ENCODE results near the gene TMEM151A. TPM values are rescaled to one million over a fixed set of nuclear protein-coding genes. Genes with fewer than 3 reads are reported as not detected.

The TMEM151A gene
- total and polyA plus RNA-seq, 2 donors (not counting 1 experiment from before 2014, with no cell fraction given) = under 0.01 TPM; not detected in 1

- Histone ChIP-seq H3K9ac (ENCODE audit: insufficient read depth, low read length) (peak overlapping the region; percentile 9), H2AFZ (ENCODE audit: low read length) (no peak overlapping the region), H3K4me3 (replicated peaks in 1 of 4; ENCODE audit: control extremely low read depth in 1 of 4, insufficient read depth in 1 of 4, low read depth in 3 of 4, low read length in 4 of 4) (peak overlapping the region; percentile 33 to 100 (median 70)), H3K9me3 (ENCODE audit: control insufficient read depth, insufficient read depth, low read depth, low read length) (no peaks in the 10 kb centered on the region), H3K4me2 (ENCODE audit: extremely low read depth, insufficient read depth, low read length) (peak overlapping the region; percentile 49), H3K36me3 (ENCODE audit: control insufficient read depth, insufficient read depth, low read length) (peaks cover 25% of the 10 kb centered on the region), H4K20me1 (ENCODE audit: control insufficient read depth, extremely low read depth, insufficient read depth, low read length) (no peaks in the 10 kb centered on the region), H3K4me1 (ENCODE audit: control insufficient read depth, extremely low read depth, insufficient read depth, low read length) (peaks cover 4% of the 10 kb centered on the region), H3K79me2 (ENCODE audit: control insufficient read depth, insufficient read depth, low read length) (peaks cover 30% of the 10 kb centered on the region), H3K27ac (ENCODE audit: insufficient read depth, low read length) (peak overlapping the region; percentile 57), H3K27me3 (ENCODE audit: control insufficient read depth, insufficient read depth, low read length) (no peaks in the 10 kb centered on the region)
- DNase-seq (ENCODE audit: low read depth in 2 of 2) = no peak
- TF ChIP-seq EZH2 (IDR thresholded peaks at IDR 0.05; ENCODE audit: low read length, missing control alignments) (no peak), CTCF (conservative IDR thresholded peaks at IDR 0.05 in 1 of 2, IDR thresholded peaks at IDR 0.05 in 1 of 2; ENCODE audit: low read depth in 1 of 2, low read length in 2 of 2) (no peak)
Measured at GRCh38 chr11:66267039-66267378, 24.7 kb upstream of the TMEM151A start.

- peak overlapping the region; percentile 97 for H3K9ac ChIP-seq (ENCODE audit: insufficient read depth, low read length)
- peak; percentile 83 to 88 for DNase-seq (ENCODE audit: low read depth in 2 of 2)
- H3K9me3 ChIP-seq (ENCODE audit: control insufficient read depth, insufficient read depth, low read depth, low read length) = no peaks in the 10 kb centered on the region
- no peaks in the 10 kb centered on the region for H3K27me3 ChIP-seq (ENCODE audit: control insufficient read depth, insufficient read depth, low read length)
- peaks cover 4% of the 10 kb centered on the region for H3K4me1 ChIP-seq (ENCODE audit: control insufficient read depth, extremely low read depth, insufficient read depth, low read length)
- H3K36me3 ChIP-seq (ENCODE audit: control insufficient read depth, insufficient read depth, low read length) = peaks cover 27% of the 10 kb centered on the region
- H3K79me2 ChIP-seq (ENCODE audit: control insufficient read depth, insufficient read depth, low read length) = peaks cover 30% of the 10 kb centered on the region
- TF ChIP-seq CTCF (conservative IDR thresholded peaks at IDR 0.05 in 1 of 2, IDR thresholded peaks at IDR 0.05 in 1 of 2; ENCODE audit: low read depth in 1 of 2, low read length in 2 of 2) (no peak), EZH2 (IDR thresholded peaks at IDR 0.05; ENCODE audit: low read length, missing control alignments) (no peak)
- peak overlapping the region; percentile 84 for H3K27ac ChIP-seq (ENCODE audit: insufficient read depth, low read length)
- H3K4me3 ChIP-seq (replicated peaks in 1 of 4; ENCODE audit: control extremely low read depth in 1 of 4, insufficient read depth in 1 of 4, low read depth in 3 of 4, low read length in 4 of 4) = peak overlapping the region; percentile 42 to 100 (median 90)
- H3K4me2 ChIP-seq (ENCODE audit: extremely low read depth, insufficient read depth, low read length) = peak overlapping the region; percentile 85
- no peaks in the 10 kb centered on the region for H4K20me1 ChIP-seq (ENCODE audit: control insufficient read depth, extremely low read depth, insufficient read depth, low read length)
- H2AFZ ChIP-seq (ENCODE audit: low read length) = peak overlapping the region; percentile 73
Measured at GRCh38 chr11:66267379-66268243, 24.1 kb upstream of the TMEM151A start.

- Histone ChIP-seq H4K20me1 (ENCODE audit: control insufficient read depth, extremely low read depth, insufficient read depth, low read length) (no peaks in the 10 kb centered on the region), H3K4me2 (ENCODE audit: extremely low read depth, insufficient read depth, low read length) (peak within 1 kb of the TSS; percentile 85), H3K27me3 (ENCODE audit: control insufficient read depth, insufficient read depth, low read length) (no peaks in the 10 kb centered on the region), H3K27ac (ENCODE audit: insufficient read depth, low read length) (peak within 1 kb of the TSS; percentile 84), H3K36me3 (ENCODE audit: control insufficient read depth, insufficient read depth, low read length) (peaks cover 32% of the 10 kb centered on the region), H3K79me2 (ENCODE audit: control insufficient read depth, insufficient read depth, low read length) (peaks cover 30% of the 10 kb centered on the region), H3K9me3 (ENCODE audit: control insufficient read depth, insufficient read depth, low read depth, low read length) (no peaks in the 10 kb centered on the region), H3K4me1 (ENCODE audit: control insufficient read depth, extremely low read depth, insufficient read depth, low read length) (peaks cover 4% of the 10 kb centered on the region), H2AFZ (ENCODE audit: low read length) (peak within 1 kb of the TSS; percentile 73), H3K9ac (ENCODE audit: insufficient read depth, low read length) (peak within 1 kb of the TSS; percentile 97), H3K4me3 (replicated peaks in 1 of 4; ENCODE audit: control extremely low read depth in 1 of 4, insufficient read depth in 1 of 4, low read depth in 3 of 4, low read length in 4 of 4) (peak within 1 kb of the TSS; percentile 94 to 100 (median 96))
- peak; percentile 96 to 99 for DNase-seq (ENCODE audit: low read depth in 2 of 2)
- no peak for TF ChIP-seq CTCF (conservative IDR thresholded peaks at IDR 0.05 in 1 of 2, IDR thresholded peaks at IDR 0.05 in 1 of 2; ENCODE audit: low read depth in 1 of 2, low read length in 2 of 2)
- TF ChIP-seq EZH2 (IDR thresholded peaks at IDR 0.05; ENCODE audit: low read length, missing control alignments) = no peak
Measured at GRCh38 chr11:66268244-66268951, 23.3 kb upstream of the TMEM151A start, which contains the start of gene RAB1B. Gene RAB1B, plus strand, starts transcription at chr11:66268639. Its CDS starts 41 bp downstream, at chr11:66268680.

Data from fibroblast of lung (primary cell).